Effector memory CD8-positive, alpha-beta T cell (primary cell): ENCODE results near the gene DCTD.

Experiments used
- ATAC-seq: fragments of 150-1000 bp; cut with Tn5 transposase; replicated peaks from 2 replicates; pipeline ENCODE4 v1.10.0; 2021; ENCODE audit warnings: mild to moderate bottlenecking, moderate library complexity
- DNase-seq, 3 experiments: peaks; one replicate each; pipeline ENCODE4 v3.0.0; 2021
- H3K27ac Mint-ChIP-seq, 2 donors: one replicate each; pipeline ENCODE4 v1.8.0; 2022; ENCODE audit warnings: mild to moderate bottlenecking in 2 of 2, mixed read lengths in 2 of 2, moderate library complexity in 2 of 2
- H3K27me3 Mint-ChIP-seq, 2 donors: one replicate each; pipeline ENCODE4 v1.8.0; 2022; ENCODE audit warnings: mixed read lengths in 2 of 2
- H3K36me3 Mint-ChIP-seq: one replicate; pipeline ENCODE4 v1.8.0; 2022; ENCODE audit warnings: mild to moderate bottlenecking, moderate library complexity, mixed read lengths; ENCODE audit not compliant: insufficient read depth
- H3K4me1 Mint-ChIP-seq, 2 donors: one replicate each; pipeline ENCODE4 v1.8.0; 2022; ENCODE audit warnings: low read depth in 2 of 2, mixed read lengths in 2 of 2
- H3K4me3 Mint-ChIP-seq, 2 donors: one replicate each; pipeline ENCODE4 v1.8.0; 2022; ENCODE audit warnings: mild to moderate bottlenecking in 2 of 2, mixed read lengths in 2 of 2, moderate library complexity in 2 of 2
- H3K9me3 Mint-ChIP-seq, 2 donors: one replicate each; pipeline ENCODE4 v1.8.0; 2022; ENCODE audit warnings: mixed read lengths in 2 of 2

Gene DCTD

DNA sequence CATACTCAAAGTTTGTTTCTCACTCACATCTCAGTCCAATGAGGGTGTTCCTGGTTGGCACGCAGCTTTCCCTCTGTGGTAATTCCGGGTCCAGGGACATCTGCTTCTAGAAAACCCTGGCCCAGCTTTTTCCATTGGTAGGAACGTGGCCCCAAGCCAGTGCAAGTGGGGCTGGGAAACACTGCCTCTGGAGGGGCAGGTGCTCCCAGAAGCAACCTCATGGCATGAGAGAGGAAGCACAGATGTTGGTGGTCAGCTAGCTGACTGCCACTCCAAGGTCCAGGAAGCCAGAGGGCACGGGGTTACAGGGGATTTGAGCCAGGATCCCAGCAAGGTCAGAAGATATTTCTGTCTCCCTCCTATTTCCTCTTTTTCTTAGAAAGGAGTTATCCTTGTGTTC, 47.5 kb downstream of the DCTD start:
- H3K27ac Mint-ChIP-seq: no peak overlapping the region
- no peaks in the 10 kb centered on the region for H3K9me3 Mint-ChIP-seq
- H3K27me3 Mint-ChIP-seq: no peaks in the 10 kb centered on the region
- DNase-seq: no peak
- no peaks in the 10 kb centered on the region for H3K4me1 Mint-ChIP-seq
- H3K36me3 Mint-ChIP-seq: peaks cover 3% of the 10 kb centered on the region
- H3K4me3 Mint-ChIP-seq: no peak overlapping the region
- ATAC-seq: no peak

DNA sequence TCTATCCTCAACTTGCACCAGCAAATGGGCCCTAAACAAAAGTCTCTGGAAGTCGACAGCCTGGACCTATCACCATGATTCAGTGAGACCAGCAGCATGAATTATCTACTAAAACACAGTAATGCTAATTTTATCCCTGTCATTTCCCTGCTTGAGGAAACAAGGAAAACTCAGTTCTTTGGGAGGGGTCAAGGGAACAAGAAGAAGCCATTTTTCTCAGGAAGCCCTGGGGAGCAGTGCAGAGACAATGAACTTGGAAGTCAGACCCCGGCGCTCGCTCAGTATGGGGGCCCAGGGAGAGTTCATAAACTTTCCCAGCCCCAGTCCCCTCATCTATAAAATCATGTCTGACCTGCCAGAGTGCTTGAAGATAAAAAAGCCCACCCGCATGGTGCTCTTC, 50.4 kb downstream of the DCTD start:
- no peak overlapping the region for H3K4me3 Mint-ChIP-seq
- DNase-seq (no peak), ATAC-seq (no peak)
- peak overlapping the region in 1 of 2 donors; percentile 74 for H3K27ac Mint-ChIP-seq
- H3K36me3 Mint-ChIP-seq: no peaks in the 10 kb centered on the region
- no peaks in the 10 kb centered on the region for H3K9me3 Mint-ChIP-seq
- H3K27me3 Mint-ChIP-seq: no peaks in the 10 kb centered on the region
- no peaks in the 10 kb centered on the region for H3K4me1 Mint-ChIP-seq

DNA sequence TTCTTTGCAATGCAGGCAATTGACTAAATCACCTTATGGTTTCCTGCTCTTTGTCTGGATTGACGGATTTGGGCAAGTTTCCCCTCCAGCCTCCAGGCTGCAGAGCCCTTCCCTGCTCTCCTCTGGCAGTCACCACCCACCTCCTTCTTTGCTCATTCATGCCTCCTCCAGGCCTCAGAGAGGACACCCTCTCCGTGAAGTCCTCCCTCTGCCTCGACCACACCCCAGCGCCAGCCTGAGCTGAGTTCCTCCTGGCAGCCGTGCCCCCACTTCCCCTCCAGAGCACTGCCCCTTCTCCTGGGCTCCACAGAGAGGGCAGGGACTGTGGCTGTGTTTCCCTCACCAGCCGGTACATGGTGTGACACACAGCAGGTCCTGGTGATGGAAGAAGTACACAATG, 53.7 kb downstream of the DCTD start:
- no peak for DNase-seq
- Mint-ChIP-seq H3K27me3 (no peaks in the 10 kb centered on the region), H3K4me1 (no peaks in the 10 kb centered on the region), H3K9me3 (no peaks in the 10 kb centered on the region), H3K4me3 (no peak overlapping the region), H3K36me3 (no peaks in the 10 kb centered on the region), H3K27ac (no peak overlapping the region)
- no peak for ATAC-seq

DNA sequence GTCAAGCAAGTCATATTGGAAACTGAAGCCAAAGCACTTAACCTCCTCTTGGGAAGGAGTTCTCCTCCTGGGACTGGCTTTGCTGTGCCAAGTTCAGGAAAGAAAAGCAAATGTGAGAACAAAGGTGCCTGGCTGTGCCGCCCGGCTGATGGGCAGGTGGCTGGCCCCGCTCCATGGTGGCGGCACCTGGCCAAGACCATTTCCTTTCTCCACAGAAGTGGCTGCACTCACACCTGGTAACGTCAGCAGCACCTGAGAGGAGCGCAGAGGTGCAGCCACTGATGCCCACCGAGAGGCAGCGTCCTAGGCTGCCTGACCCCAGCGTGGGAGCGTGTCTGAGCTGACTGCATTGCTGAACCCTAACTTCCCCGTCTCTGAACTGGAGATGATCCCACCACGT, 54.3 kb downstream of the DCTD start:
- Mint-ChIP-seq H3K36me3 (no peaks in the 10 kb centered on the region), H3K9me3 (no peaks in the 10 kb centered on the region), H3K27me3 (no peaks in the 10 kb centered on the region), H3K27ac (no peak overlapping the region), H3K4me1 (no peaks in the 10 kb centered on the region), H3K4me3 (no peak overlapping the region)
- no peak for DNase-seq
- ATAC-seq: no peak

DNA sequence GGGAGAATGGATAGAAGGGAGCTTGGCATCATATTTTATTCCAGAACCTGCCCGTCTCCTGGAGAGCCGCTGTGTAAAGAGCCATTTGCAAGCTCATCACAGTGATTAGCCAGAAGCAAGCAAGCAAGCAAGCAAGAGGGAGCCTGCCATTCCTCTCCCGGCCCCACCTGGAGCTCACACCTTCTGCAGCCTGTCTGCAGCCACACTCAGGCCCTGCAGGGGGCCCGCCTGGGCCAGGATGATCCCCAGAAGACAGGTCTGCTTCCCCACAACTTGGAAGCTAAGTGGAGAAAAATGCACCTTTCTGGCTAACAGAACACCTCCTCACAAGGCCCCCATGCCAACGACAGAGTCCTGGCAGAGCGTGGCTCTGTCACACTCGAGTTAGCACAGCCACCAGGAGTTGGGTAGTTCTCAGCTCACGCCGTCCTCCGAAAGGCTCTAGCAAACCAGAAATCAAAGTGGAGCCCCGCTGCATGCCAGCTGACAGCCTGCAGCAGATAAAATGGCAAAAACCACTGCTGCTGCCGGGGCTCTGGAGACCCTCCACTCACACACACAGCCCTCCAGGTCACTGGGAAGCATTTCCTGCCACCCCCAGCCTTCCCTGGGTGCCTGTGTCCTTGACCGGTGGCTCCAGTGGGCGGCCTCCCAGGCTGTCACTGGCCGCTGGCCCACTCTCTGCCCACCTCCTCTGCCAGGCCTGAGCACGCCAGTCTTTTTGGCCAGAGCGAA, 54.9 kb downstream of the DCTD start:
- H3K9me3 Mint-ChIP-seq: no peaks in the 10 kb centered on the region
- no peaks in the 10 kb centered on the region for H3K4me1 Mint-ChIP-seq
- H3K27me3 Mint-ChIP-seq: no peaks in the 10 kb centered on the region
- no peak overlapping the region for H3K4me3 Mint-ChIP-seq
- ATAC-seq (no peak), DNase-seq (no peak)
- H3K27ac Mint-ChIP-seq: no peak overlapping the region
- no peaks in the 10 kb centered on the region for H3K36me3 Mint-ChIP-seq

DNA sequence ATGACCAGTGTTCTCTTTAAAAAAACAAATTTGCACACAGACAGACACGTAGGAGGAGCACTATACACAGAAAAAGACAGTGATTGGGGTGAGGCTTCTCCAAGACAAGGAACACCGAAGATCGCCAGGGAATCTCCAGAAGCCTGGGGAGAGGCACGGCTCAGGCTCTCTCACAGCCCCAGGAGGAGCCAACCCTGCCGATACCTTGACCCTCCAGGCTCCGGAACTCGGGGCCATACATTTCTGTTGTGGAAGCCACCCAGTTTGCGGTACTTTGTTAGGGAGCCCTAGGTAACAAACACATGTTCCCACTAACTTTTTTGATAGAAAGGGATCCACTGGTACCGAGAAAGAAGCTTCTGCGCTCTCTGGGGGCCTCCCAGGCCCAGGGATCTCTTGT, 55.8 kb downstream of the DCTD start:
- ATAC-seq (no peak), DNase-seq (no peak)
- no peaks in the 10 kb centered on the region for H3K27me3 Mint-ChIP-seq
- no peak overlapping the region for H3K27ac Mint-ChIP-seq
- H3K9me3 Mint-ChIP-seq: no peaks in the 10 kb centered on the region
- no peaks in the 10 kb centered on the region for H3K4me1 Mint-ChIP-seq
- H3K36me3 Mint-ChIP-seq: no peaks in the 10 kb centered on the region
- no peak overlapping the region for H3K4me3 Mint-ChIP-seq

DNA sequence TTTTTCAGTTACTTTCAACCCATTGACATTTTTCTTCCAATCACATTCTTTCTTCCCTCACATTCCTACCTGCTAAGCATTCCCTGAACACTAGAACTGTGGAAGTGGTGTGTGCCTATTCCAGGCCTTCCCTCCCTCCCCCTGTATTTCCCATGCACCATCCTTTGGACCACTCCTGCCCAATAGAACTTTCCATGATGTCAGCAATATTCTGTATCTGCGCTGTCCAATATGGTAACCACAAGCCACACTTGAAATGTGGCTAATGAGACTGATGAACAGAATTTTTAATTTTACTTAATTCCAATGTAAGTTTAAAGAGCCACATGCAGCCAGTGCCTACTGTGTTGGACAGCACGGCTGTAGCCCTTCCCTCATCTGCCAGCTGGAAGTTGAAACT, 57.5 kb downstream of the DCTD start:
- Mint-ChIP-seq H3K4me3 (no peak overlapping the region), H3K27me3 (peaks cover 0 to 10% of the 10 kb centered on the region in 2 donors), H3K4me1 (no peaks in the 10 kb centered on the region), H3K27ac (no peak overlapping the region), H3K36me3 (no peaks in the 10 kb centered on the region), H3K9me3 (no peaks in the 10 kb centered on the region)
- ATAC-seq (no peak), DNase-seq (no peak)

DNA sequence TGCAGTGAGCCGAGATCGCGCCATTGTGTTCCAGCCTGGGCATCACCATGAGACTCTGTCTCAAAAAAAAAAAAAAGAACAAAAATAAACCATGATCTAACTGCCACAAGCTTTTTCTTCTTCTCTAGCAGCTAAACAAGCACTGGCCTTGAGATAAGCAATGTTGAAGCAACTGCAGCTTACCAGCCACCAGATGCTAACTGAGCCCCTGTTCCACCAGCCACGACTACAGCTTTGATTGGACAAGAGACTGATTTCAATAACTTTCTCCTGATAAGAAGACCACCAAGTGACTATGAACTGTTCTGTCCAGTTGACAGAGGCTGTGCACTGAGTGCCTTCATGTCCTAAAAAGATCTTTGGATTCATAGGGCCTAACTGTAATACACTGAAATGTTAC, 58.5 kb downstream of the DCTD start:
- no peaks in the 10 kb centered on the region for H3K4me1 Mint-ChIP-seq
- DNase-seq (no peak), ATAC-seq (no peak)
- peaks cover 0 to 17% of the 10 kb centered on the region in 2 donors for H3K27me3 Mint-ChIP-seq
- no peaks in the 10 kb centered on the region for H3K9me3 Mint-ChIP-seq
- no peaks in the 10 kb centered on the region for H3K36me3 Mint-ChIP-seq
- H3K4me3 Mint-ChIP-seq: no peak overlapping the region
- no peak overlapping the region for H3K27ac Mint-ChIP-seq

DNA sequence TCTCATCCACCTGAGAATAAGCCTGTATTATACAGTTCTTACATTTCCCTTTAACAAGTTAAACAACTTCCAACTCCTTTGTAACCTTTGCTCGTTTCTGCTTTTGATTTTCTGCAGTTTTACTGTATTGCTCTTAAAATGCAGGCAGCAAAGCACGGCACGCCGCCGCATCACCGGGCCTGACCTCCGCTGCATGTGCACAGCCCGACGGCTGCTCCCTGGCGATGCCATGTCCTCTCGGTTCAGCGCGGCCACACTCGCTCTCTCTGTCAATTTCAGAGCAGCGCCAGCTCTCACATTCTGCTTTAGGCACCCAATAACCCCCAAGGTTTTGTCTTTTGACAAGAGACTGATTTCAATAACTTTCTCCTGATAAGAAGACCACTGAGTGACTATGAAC, 60.3 kb downstream of the DCTD start:
- DNase-seq (no peak), ATAC-seq (no peak)
- Mint-ChIP-seq H3K27me3 (peaks cover 0 to 17% of the 10 kb centered on the region in 2 donors), H3K36me3 (no peaks in the 10 kb centered on the region), H3K27ac (no peak overlapping the region), H3K4me3 (no peak overlapping the region), H3K4me1 (no peaks in the 10 kb centered on the region), H3K9me3 (no peaks in the 10 kb centered on the region)

DNA sequence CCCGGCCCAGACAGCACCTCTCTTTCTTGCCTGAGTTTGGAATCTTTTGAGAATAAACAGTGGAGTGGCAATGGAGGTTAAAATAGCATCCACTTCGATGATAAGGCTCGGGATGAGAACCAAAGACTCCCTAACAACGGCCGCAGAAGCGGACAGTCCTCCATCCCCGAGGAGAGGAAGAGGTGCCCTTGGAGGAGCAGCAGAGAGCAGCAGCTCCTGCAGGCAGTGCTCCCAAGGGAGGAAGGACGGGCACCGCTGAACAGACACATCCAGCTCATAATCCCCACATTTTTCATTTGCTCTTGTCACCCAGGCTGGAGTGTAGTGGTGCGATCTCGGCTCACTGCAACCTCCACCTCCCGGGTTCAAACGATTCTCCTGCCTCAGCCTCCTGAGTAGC, 61.3 kb downstream of the DCTD start:
- H3K9me3 Mint-ChIP-seq: no peaks in the 10 kb centered on the region
- no peak overlapping the region for H3K4me3 Mint-ChIP-seq
- no peak overlapping the region for H3K27ac Mint-ChIP-seq
- no peak for DNase-seq
- H3K27me3 Mint-ChIP-seq: peaks cover 0 to 17% of the 10 kb centered on the region in 2 donors
- no peaks in the 10 kb centered on the region for H3K4me1 Mint-ChIP-seq
- H3K36me3 Mint-ChIP-seq: no peaks in the 10 kb centered on the region
- no peak for ATAC-seq

DNA sequence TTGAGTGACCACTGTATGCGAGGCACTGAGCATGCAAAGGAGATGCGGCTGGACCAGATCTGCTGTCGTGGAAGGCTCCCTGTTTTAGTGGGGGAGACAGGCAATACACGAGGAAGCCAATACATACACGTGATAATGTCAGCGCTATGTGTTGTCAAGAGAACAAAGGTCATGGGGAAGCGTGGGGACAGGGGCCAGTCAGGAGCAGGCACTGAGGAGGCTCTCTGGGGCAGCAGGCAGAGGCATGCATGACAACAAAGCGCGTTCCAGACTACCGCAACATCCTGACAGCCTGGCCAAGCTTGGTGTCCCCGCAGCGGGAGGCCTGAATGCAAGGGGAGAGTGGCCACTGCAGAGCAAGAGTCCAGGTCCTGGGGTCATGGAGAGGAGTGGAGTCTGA, 61.9 kb downstream of the DCTD start:
- ATAC-seq: no peak
- no peak for DNase-seq
- Mint-ChIP-seq H3K36me3 (no peaks in the 10 kb centered on the region), H3K4me1 (no peaks in the 10 kb centered on the region), H3K27me3 (peaks cover 0 to 17% of the 10 kb centered on the region in 2 donors), H3K27ac (no peak overlapping the region), H3K4me3 (no peak overlapping the region), H3K9me3 (no peaks in the 10 kb centered on the region)

DNA sequence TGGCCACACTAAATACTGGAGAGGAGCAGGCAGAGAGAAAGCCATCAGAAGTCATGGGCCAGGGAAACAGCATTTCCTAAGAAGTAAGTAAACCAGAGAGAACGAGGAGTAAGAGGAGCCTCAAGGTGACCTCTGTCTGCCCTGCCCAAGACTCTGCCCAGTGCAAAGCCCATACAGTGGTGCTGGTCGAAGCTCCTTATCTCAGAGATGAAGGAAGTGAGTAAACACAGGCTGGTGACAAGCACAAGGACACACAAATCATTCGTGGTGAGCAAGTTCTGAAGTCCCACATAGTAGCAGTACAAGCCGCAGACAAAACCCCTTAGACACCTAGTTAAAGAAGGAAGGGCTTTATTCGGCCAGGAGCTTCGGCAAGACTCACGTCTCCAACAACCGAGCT, 62.7 kb downstream of the DCTD start:
- no peak overlapping the region for H3K4me3 Mint-ChIP-seq
- H3K9me3 Mint-ChIP-seq: no peaks in the 10 kb centered on the region
- ATAC-seq (no peak), DNase-seq (no peak)
- H3K36me3 Mint-ChIP-seq: peaks cover 3% of the 10 kb centered on the region
- H3K4me1 Mint-ChIP-seq: no peaks in the 10 kb centered on the region
- peaks cover 0 to 17% of the 10 kb centered on the region in 2 donors for H3K27me3 Mint-ChIP-seq
- H3K27ac Mint-ChIP-seq: no peak overlapping the region

DNA sequence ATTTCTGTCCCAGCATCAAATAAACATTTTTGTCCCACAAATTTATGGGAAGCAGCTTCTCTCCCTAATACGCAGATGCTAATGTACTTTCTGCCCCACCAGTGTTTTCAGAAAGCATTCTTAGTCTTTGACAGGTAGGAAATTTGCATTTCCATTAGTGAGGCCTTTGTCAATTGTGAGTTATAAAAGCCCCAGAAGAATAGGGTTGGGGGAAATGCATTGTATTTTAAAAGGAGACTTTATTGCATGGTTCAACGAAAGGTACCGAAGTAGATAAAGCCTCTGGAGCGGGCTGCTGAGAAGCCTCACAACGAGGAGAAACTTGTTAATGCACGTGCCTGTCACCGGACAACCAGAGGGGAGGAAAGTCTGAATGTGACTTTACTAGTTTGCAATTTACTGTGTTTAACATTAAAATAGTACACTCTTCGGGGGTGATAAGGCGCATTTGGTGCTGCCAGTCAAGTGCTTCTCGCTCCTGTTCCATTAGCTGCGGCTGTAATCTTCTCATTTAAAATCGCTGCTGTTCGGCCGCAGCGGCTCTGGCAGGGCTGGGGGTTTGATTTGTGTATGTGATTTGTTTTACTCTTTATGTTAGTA, 63.4 kb downstream of the DCTD start:
- DNase-seq: no peak
- no peak overlapping the region for H3K4me3 Mint-ChIP-seq
- peaks cover 3% of the 10 kb centered on the region for H3K36me3 Mint-ChIP-seq
- peaks cover 0 to 17% of the 10 kb centered on the region in 2 donors for H3K27me3 Mint-ChIP-seq
- H3K4me1 Mint-ChIP-seq: no peaks in the 10 kb centered on the region
- ATAC-seq: no peak
- H3K9me3 Mint-ChIP-seq: no peaks in the 10 kb centered on the region
- no peak overlapping the region for H3K27ac Mint-ChIP-seq

DNA sequence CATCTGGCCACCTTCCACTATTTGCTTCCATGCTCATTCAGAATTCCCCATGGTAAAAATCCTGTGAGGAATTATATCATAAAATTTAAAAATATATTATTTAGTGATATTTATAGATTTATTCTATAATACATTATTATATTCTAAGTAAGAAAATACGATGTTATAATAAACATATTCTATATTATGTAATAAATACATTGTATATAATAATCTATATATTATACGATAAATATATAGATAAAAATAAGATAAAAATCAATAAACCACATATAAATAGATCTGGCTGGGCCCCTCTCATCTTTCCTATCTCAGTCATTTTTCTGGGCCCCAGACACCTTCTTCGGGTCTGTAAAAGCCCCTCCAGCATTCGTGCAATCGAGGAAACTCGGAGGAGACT, 68.5 kb downstream of the DCTD start:
- Mint-ChIP-seq H3K9me3 (no peaks in the 10 kb centered on the region), H3K4me3 (no peak overlapping the region), H3K27ac (no peak overlapping the region), H3K36me3 (peaks cover 3% of the 10 kb centered on the region), H3K4me1 (no peaks in the 10 kb centered on the region), H3K27me3 (peaks cover 26 to 39% of the 10 kb centered on the region in 2 donors)
- DNase-seq: no peak
- ATAC-seq: no peak
